Measurements from ENCODE around the gene CAMSAP1.

DNA sequence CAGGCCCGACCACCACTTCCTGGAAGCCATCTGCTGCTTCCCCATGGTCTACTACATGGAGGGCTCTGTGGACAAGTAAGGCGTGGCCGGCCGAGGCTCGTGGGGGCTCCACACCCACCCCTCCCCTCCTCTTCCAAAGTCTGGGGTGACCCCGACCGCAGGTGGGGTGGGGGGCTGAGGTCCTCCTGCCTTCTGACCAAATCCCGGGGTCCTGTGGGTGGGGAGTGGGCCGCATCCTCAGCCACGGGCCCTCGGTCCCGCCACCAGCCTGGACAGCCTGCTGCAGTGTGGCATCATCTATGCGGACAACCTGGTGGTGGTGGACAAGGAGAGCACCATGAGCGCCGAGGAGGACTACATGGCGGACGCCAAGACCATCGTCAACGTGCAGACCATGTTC lies 128.9 kb downstream of the CAMSAP1 start:
- TF ChIP-seq, protein P1, sequence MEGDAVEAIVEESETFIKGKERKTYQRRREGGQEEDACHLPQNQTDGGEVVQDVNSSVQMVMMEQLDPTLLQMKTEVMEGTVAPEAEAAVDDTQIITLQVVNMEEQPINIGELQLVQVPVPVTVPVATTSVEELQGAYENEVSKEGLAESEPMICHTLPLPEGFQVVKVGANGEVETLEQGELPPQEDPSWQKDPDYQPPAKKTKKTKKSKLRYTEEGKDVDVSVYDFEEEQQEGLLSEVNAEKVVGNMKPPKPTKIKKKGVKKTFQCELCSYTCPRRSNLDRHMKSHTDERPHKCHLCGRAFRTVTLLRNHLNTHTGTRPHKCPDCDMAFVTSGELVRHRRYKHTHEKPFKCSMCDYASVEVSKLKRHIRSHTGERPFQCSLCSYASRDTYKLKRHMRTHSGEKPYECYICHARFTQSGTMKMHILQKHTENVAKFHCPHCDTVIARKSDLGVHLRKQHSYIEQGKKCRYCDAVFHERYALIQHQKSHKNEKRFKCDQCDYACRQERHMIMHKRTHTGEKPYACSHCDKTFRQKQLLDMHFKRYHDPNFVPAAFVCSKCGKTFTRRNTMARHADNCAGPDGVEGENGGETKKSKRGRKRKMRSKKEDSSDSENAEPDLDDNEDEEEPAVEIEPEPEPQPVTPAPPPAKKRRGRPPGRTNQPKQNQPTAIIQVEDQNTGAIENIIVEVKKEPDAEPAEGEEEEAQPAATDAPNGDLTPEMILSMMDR (IDR thresholded peaks at IDR 0.05; ENCODE audit: poor library complexity, severe bottlenecking) = no peak
- no peak for TF ChIP-seq SMC3 (conservative IDR thresholded peaks at IDR 0.05; ENCODE audit: poor library complexity)
- no peak for TF ChIP-seq EZH2 (IDR thresholded peaks at IDR 0.05; ENCODE audit: borderline replicate concordance, insufficient read depth, low read length, poor library complexity, severe bottlenecking)
- no peak for TF ChIP-seq EP300 (conservative IDR thresholded peaks at IDR 0.05; ENCODE audit: poor library complexity, severe bottlenecking)
- TF ChIP-seq POLR2AphosphoS5 (IDR thresholded peaks at IDR 0.05) = no peak
- no peak for TF ChIP-seq TAF1 (IDR thresholded peaks at IDR 0.05; ENCODE audit: low read depth)
- no peak for TF ChIP-seq RAD21 (conservative IDR thresholded peaks at IDR 0.05)
- TF ChIP-seq, protein P2, sequence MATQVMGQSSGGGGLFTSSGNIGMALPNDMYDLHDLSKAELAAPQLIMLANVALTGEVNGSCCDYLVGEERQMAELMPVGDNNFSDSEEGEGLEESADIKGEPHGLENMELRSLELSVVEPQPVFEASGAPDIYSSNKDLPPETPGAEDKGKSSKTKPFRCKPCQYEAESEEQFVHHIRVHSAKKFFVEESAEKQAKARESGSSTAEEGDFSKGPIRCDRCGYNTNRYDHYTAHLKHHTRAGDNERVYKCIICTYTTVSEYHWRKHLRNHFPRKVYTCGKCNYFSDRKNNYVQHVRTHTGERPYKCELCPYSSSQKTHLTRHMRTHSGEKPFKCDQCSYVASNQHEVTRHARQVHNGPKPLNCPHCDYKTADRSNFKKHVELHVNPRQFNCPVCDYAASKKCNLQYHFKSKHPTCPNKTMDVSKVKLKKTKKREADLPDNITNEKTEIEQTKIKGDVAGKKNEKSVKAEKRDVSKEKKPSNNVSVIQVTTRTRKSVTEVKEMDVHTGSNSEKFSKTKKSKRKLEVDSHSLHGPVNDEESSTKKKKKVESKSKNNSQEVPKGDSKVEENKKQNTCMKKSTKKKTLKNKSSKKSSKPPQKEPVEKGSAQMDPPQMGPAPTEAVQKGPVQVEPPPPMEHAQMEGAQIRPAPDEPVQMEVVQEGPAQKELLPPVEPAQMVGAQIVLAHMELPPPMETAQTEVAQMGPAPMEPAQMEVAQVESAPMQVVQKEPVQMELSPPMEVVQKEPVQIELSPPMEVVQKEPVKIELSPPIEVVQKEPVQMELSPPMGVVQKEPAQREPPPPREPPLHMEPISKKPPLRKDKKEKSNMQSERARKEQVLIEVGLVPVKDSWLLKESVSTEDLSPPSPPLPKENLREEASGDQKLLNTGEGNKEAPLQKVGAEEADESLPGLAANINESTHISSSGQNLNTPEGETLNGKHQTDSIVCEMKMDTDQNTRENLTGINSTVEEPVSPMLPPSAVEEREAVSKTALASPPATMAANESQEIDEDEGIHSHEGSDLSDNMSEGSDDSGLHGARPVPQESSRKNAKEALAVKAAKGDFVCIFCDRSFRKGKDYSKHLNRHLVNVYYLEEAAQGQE (IDR thresholded peaks at IDR 0.05; ENCODE audit: borderline replicate concordance) = no peak
- TF ChIP-seq MXI1 (conservative IDR thresholded peaks at IDR 0.05; ENCODE audit: poor library complexity, severe bottlenecking) = no peak

Data from neural cell (in vitro differentiated cells).